Measurements from ENCODE around the gene AGPAT2.

DNA sequence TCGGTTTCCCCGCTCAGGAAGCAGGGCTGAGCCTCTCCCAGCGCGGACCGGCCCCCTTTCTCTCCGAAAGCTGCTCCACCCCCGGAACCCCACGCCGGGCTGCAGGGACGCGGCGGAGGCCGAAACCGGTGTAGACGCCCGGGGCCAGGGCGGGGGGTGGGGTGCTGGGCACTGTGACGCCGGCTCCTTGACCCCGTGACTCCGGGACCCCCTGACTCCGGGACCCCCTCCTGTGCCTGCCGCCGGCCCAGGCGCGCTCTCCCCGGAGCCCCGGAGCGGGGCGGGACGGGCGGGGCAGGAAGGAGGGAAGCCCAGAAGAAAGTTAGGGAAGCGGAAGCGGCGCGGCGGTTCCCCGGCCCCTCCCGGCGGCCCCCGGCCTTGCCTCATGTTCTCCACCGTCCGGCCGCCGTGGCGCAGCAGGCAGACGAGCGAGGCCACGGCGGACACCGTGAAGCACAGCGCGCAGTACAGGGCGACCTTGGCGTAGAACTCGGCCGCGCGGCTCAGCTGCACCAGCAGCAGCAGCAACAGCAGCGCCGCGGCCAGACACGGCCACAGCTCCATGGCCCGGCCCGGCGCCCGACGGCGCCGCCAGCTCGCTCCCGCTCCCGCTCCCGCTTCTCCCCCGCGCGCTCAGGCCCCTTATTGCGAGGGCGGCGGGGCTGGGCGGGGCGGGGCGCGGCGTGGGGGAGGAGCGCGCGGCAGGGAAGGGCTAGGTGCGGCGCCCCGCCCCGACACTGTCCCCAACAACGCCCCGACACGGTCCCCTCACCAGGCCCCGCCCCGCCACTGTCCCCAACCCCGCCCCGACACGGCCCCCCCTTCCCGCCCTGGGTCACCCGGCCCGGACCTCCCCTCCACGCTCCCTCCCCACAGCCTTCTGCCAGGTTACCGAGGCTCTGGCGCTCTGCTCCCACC, at the start of gene AGPAT2:
- no peak for TF ChIP-seq CTCF (IDR thresholded peaks at IDR 0.05; ENCODE audit: poor library complexity)
- TF ChIP-seq EZH2 (IDR thresholded peaks at IDR 0.05; ENCODE audit: borderline replicate concordance) = no peak
